ENCODE data around the gene NTNG1.

NTNG1 gene

DNA sequence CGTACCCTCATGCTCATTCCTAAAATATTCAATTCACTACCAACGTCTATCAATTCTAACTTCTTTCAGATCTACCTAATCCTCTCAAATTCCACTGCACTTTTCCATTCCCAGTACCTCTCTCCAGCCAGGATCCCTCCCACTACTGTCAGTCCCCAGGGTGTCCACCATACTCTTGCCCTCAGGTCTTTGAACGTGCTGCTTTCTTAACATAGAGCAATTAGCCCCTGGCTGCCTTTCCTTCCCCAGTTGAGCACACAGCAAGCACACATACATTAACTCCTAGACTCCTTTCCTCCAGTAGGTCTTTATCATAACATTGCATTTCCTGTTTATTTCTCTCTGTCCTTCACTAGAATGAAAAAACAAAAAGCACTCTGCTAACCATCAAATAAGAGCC is 126.7 kb downstream of the NTNG1 start:
- no peak for DNase-seq

DNA sequence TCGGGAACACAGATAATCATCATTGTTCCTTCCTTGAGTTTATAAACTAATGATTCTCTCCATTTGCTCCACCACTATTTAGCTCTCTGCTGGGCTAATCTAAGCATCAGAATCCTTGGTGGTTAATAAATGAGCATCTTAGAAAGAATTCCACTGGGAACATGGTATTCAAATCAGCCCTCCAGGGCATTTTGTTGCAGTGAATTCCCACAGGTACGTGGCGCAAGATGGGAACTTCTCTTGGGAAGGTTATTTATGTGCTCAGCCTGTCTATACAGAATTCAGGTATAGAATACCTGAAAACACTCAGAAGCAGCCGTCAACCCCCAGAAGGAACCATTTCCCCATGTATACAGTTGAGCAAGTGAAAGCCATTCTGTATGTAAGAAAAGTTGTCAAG is 131.5 kb downstream of the NTNG1 start:
- DNase-seq, result no peak

DNA sequence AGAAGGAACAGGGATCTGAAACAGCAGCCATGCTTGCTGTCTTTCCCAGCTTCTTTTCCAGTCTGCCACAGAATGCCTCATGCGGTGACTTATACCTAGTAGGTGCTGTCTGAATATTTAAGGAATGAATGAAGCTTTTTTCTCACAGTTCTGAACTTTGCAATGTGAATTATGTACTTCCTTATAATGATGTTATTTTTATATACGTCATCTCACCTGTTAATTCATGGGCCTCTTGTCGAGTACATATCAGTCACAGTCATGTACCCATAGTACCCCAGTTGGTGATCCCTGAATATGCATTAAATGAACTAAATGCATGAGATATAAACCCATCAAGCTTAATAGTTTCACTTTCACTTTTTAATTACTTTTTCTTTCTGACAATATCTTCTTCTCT is 132.7 kb downstream of the NTNG1 start:
- DNase-seq, result no peak

DNA sequence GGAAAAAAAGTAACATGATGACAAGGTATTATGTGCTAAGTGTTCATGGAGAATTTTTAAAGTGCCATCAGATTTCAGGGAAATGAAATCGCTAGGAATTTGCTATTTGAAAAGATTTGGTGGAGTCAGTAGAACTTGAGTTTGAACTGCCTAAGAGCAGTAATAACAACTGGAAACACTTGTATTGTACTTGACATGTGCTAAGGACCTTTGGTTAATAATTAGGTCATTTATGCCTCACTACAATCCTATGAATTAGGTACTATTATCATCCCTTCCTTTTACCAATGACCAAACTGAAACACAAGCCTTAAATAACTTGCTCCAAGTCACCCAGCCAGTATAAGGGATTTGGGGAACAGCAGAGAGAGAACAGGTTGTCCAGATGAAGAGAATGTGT is 133.4 kb downstream of the NTNG1 start:
- DNase-seq, result no peak

DNA sequence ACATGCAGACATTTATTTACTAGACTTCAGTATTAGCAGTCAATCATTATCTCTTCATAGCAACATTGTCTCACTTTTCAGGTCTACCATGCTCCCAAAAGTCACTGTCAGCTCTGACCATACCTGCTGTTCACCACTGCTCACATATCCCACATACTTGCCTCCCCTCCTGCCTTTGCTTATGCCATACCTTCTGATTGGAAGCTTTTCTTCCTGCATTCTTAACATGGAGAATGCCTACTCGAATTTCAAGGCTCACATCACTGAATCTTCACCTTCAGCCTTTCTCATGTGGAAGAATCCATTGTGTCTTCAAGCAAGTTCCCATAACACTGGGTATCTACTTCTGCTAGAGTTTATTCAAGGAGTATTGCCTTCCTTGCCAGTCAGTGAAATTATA is 135.4 kb downstream of the NTNG1 start:
- DNase-seq, result no peak

DNA sequence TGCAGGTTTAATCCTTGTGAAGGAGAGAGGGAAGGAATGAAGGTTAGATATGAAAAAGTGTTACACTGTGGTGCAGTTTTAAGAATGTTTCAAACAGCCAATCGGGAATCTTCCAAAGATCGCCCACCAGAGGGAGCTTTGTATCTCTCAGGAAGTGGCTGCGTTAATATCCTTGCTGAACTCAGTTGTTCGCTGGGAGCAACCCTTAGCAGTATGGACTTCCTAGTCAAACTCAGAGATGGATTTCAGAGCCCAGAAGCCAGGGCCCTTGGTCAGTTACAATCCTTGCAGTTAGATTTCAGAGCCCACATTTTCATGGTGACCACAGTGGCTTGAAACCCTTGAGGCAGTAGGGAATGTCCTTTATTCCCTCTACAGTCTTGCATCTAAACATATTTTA is 136.2 kb downstream of the NTNG1 start:
- no peak for DNase-seq

DNA sequence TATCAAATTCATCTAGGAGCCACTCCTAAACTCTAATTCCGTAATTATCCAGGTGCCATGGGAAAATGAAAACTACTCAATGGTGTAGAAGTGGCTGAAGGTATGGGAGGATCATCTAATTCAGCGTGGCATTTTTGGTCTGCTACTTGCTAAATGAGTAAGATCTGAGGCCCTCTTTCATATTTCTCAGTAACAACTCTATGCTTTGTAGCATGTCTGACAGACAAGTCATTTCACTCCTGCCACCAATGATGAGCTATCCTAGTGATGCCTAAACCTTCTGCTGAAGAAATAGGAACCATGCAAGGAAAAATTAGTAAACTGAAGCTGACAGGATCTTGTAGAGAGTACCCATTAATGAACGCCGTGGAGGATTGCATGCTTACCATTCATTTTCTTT is 145.3 kb downstream of the NTNG1 start:
- no peak for DNase-seq

DNA sequence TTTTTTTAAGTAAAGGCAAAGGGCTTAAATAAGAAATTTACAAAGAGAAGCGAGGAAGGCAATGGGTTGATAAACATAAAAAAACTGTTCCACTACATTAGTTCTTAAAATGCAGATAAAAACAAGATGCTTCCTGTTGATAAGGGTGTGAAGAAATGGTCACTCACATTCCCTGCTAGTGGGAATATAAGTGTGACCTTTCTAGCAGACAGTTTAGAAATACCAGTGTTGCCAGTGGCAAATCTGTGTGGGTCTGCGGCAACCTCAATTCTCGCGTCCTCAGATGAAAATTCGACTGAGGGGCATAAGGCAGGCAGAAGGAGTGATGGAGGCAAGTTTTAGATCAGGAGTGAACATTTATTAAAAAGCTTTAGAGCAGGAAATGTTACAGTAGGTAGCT is 151.1 kb downstream of the NTNG1 start:
- DNase-seq, result no peak

DNA sequence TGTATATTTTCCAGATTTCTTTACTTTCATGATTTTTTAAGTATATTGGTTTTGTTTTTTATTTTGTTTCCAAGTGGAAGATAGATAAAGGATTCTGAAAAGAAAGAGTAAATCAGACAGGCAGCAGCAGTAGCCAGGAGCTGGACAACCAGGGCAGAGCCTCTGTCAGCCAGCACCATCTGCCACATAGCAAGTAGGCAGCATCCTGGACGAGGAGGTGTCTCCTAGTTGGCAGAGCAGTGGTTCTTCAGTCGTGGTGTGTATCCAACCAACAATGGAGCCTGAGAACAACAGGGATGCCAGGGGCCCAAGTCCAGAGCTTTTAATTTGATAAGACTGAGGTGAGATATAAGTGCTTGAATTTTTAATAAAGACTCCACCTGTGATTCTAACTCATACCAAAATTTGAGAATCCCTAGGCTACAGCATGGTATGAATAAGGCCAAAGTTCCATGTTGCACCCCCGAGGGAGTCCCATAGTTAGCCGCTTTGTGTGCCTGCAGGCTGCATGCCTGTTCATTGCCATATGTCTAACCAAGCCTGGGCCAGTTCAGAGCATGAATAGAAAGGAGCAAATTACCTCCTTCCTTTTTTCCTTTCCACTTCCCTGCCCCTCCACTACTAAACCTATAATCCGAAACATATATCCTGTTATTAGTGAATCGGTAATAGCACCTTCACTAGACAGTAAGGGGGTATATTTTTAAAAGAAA is 153.2 kb downstream of the NTNG1 start:
- DNase-seq, result no peak

DNA sequence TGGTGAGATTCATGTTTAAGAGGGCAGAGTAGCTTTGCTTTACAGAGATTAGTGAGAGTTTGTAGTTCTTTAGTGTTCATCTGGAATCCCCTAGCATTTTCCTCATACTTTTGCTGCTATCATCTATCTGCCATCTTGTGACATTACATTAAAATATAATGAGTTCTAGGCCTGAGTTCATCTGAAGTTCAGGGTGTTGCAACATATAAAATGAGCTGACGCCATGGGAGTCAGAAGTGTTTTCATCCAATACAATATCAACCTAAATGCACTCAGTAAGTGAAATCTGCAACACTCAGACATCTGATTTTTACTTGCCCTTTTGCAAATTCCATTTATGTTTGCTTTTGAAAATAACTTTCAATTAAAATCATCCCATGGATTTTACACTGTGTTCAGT is 153.8 kb downstream of the NTNG1 start:
- no peak for DNase-seq

DNA sequence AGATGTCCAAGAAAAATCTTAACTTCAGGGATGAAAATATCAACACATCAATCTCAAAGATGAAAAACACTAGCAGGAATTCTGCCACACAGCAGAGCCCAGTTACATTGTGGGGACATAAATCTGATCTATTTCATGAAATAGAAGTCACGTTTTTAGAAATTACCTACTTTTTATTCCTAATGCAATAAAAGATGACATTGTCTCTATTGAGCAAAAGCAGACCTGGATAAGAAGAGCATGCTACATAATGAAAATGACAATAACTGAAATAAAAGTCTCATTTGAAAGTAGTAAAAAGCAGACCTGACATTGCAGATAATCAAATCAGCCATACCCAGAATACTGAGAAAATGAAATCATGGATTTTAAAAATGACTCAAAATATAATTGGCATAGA is 156.8 kb downstream of the NTNG1 start:
- DNase-seq, result no peak

DNA sequence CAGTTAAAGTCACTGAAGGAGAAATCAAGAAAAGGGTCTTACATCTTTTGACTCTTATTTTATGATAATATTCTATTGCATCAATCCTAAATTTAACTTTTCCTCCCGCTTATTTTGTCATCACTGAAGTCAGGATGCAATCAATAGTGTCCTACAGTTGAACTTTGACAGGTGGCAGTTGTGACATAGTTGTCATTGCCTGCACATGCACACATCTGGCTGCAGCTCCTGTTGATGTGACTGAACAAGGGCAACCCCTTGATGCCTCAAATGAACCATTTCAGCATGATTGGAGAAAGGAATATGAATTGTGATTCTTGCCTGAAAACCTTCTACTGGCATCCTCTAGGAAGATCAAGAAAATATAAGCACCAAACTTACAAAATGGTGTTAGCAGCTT is 157.7 kb downstream of the NTNG1 start:
- no peak for DNase-seq

DNA sequence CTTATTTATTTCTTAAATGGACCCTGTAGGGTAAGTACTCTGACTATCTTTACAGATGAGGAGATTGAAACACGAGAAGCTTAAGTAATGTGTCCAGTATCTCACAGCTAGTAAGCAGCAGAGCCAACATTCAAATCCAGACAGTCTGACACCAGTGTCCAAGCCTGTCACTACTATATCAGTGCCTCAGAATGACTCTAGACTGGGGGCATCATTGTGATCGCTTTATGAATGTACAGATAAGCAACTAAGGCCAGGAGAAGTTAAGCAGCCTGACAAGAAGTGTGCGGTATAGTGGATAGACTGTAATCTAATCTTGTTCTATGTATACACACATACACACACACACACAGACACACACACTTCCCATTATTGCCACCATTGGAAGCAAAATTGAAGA is 158.7 kb downstream of the NTNG1 start:
- no peak for DNase-seq

DNA sequence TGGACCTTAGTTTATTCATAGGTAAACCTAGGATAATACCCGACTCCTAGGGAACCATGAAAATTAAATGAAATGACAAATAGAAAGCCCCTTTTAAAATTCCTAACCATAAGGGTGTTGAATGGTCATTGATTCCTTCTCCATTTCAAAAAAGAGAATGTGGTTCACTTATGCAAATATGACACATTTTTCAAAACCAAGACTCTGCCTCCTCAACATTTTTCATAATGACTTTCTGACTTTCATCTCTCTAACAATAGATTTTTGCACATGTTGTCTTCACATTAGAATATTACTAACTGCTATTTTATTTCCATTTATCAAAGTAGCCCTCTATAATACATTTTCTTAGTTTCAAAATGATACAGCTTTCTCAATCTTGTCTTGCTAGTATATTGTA is 169.1 kb downstream of the NTNG1 start:
- no peak for DNase-seq

DNA sequence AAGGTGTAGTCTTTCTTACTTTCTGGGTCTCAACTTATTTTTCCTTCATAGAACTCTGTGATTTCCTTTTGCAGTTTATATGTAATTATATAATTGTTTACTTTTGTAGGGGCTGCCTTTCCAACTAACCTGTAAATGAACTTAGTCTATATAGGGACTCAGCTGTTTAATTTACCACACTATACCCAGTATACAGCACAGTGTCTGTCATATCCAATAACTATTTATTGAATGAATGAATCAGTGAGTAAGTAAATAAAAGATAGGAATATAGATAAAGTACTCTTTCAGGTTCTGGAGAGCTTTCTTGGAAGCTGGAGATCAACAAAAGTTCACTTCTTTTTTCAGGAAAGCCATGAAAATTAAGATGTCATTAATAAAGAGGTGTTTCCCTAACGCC is 174.8 kb downstream of the NTNG1 start:
- no peak for DNase-seq

DNA sequence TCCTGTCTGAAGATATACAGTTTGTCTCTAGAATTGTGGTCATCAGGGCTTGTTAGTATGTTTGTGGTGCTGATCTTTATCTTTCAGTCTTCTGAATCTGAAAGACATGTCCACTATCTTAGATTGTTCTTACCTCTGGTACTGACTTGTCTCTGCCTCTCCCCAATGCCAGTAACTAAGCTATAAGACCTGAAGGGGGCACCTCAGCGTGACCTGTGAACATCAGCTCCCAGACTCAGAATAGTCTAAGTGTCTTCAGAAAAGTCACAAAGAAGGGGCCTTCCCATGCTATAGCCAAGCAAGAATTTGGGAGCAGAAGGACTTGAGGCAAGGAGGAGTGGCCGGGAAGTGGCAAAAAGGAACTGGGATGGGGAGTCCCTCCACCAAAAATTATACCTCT is 178.1 kb downstream of the NTNG1 start:
- DNase-seq, result no peak

DNA sequence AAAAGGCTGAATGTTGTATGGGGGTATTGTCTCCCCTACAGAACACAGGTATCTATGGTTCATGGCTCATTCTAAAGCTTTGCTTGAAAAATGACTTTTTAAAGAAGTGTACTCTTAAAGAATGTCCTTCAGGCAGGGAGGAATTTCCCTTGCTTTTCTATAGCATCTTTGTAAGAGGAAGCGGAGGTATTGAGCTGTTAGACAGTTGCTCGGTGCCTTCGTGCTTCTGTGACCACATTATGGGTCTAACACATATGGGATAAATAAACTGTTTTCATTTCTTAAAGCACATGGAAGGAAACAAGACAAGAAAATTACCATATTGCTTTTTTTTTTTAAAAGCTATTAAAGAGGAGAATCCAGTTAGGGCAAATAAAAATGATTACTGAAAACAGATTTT is 182.9 kb downstream of the NTNG1 start:
- no peak for DNase-seq

DNA sequence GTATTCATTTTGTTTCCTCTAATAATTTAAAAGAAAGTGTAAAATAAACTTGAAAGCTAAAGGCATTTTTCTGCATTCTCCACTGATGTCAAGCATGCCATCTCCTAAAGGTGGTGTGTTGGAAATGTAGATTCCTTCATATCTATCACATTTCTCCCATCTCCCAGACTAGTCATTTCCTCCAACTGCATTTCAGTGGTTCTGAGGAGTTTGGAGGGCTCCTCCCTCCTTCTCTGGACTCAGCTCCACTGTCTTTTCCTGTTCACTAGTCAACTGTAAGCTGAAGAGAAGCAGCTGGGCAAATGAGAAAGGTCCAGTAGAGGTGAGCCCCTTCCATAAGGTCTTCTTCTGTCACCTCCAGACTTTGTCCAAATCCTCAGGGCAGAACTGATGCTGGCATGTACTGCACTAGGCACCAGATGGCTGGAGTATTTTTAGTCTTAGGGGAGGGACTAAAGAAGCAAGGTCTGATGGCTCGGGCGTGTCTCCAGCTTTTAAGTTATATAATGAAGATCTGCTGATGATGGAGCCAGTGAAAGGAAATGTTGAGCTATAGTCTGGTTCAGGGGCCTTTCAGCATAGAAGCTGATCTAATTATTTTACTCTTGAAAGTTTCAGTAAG is 186.1 kb downstream of the NTNG1 start:
- DNase-seq, result no peak

DNA sequence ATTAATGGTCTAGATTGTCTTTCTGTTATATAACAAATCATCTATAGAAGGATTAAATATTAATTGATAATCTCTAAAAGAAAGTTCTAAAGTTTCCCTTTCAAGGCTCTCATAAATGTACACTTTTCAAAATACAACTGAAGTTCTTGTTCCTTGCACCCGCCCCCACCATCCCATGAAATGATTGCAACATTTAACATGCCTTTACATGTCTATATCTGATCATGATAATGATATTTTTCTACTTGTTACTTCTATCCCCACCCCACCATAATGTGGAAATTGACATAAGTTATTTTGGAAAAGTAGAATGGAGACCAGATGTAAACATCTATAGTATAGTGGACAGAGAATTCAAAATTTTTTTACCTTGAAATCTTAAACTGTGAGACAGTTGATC is 186.6 kb downstream of the NTNG1 start:
- no peak for DNase-seq

DNA sequence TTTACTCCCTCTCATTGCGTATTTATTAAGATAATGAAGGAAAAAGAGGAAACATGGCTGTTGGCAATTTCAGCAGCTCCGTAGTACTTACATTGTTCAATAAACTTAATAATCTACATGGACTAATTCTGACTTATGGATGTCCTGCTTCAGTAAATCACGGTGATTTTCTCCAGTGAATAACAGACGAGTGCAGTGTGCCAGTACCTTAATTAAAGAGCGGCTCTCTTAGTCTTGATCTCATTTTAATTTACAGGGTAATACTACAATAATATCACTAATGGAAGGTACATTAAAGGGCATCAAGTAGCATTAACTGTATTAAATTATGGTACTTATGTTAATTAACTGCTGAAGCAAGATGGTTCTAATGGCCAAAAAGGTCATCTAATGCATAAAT is 187.2 kb downstream of the NTNG1 start:
- no peak for DNase-seq

DNA sequence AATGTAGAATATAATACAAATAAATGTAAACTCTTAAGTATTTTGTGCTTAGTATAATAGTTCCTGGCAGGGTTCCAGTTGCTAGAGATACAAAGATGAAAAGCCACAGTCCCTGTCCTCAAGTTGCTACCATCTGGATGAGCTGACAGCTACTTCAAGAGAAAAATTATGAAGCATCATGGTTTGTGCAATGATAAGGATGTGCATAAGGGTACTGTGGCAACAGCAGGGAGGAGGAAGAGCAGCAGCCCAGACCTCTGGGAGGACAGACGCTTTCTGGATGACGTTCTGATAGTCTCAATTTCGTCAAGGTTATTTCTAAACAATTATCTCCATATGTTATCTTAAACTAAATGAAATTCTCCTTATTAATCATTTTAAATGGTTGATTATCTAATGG is 198.9 kb downstream of the NTNG1 start:
- no peak for DNase-seq

DNA sequence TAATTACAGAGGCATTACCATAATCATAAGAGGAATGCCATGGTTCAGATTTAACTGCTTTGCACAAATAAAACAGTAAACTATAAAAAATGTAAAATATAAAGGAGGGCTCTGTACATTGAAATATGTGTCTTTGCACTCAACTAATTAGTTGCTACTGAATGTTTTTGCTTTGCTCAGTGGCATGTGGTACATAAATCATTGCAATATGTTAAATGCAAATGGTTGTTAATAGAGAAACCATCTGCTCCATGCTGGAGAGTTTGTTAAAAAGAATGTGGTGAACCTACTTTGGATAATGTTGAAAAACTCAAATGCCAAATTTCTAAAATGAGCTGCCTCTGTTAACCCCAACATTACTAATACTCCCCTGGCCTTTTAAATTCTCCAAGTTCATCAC is 201.5 kb downstream of the NTNG1 start:
- no peak for DNase-seq

DNA sequence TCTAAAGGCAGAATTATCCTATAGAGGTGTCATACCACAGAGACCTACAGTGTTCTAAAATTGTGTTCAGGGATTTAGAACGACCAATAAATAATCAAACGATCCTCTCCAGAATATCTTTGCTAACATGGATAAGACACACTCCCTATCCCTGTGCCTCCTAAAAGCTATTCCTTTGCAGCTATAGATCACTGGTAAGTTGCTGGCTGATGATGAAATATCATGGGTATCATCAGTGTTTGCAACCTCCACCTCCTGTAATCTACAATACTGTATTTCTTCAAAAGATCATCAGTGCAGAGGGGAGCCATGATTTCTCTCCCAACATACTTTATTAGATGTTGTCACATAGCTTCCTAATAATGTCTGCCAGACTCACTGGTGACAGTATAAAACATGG is 201.9 kb downstream of the NTNG1 start:
- no peak for DNase-seq

DNA sequence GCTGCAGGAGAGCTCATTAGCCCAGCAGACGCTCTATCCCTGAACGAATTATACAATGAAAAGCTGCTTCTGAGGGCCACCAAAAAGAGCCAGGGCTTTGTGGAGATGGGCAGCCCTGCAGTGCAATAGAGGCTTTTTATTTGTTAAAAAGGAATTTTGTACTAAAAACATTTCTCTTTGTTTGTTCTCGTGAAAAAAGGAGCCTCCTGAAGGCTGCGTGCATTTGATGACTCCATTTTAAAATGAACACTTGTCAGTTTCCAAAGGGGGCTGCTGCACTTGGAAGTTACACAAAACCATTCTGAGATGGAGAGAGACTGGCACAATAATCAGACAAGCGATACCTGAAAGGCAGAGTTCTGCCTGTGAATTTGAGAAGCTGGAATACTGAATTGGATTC is 202.8 kb downstream of the NTNG1 start:
- DNase-seq, result no peak

DNA sequence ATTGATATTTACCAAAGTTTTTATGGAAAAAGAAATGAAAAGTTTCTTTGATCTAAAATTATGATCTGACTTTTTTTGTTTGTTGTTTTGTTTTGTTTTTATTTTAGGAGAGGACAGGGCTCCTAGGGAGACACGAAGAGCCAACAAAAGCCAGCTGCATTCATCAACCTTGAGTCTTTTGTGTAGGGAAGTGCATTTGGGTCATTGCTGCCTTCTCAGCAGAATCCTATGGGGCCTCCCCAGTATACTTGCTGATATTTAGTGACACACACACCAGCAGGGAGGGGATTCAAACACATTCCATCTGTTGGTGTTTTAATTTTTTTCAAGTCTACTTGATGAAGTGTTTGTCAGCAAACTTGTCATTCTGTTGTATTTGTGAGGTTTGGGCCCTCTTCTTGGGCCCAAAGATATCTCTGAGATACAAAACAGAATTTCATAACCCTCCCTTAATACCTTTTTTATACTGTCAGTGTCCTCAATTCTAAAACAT is 203.5 kb downstream of the NTNG1 start:
- no peak for DNase-seq

All from activated naive CD4-positive, alpha-beta T cell treated with anti-CD3 and anti-CD28 coated beads, Interleukin-2, amount 50 U/mL, for 16 hours (primary cell).